HG03064 (cell line): ENCODE measurements around the gene PDXDC1.
"Not testable (repeated sequence)": the region's sequence is repeated elsewhere in the genome, so short reads cannot be mapped to it uniquely, and the experiment has no call there.

ENCODE experiments used
- ATAC-seq: cut with Tn5 transposase; IDR thresholded peaks from one replicate; pipeline ENCODE4 v1.9.1; 2021; ENCODE audit warnings: low read depth; ENCODE audit not compliant: unreplicated experiment

Gene PDXDC1

DNA sequence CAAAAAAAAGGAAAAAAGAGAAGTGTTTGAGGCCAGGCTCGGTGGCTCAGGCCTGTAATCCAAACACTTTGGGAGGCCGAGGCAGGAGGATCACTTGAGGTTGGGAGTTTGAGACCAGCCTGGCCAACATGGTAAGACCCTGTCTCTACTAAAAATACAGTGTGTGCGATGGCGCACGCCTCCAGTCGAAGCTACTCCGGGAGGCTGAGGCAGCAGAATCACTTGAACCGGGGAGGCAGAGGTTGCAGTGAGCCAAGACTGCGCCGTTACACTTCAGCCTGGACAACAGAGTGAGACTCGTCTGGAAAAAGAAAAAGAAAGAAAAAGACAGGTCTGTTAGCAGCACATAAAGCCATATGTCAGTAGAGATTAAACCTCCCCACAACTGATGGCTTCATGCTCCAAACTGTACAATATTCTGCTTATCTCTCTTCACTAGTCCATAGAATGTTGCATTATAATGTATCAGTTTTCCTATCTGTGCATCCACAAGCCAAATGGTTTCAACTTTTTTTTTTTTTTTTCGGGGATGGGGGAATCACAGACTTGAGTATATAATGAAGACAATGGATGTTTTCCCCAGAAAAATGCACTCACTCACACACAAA lies 3.1 kb upstream of the PDXDC1 start:
- ATAC-seq: not testable (repeated sequence)

DNA sequence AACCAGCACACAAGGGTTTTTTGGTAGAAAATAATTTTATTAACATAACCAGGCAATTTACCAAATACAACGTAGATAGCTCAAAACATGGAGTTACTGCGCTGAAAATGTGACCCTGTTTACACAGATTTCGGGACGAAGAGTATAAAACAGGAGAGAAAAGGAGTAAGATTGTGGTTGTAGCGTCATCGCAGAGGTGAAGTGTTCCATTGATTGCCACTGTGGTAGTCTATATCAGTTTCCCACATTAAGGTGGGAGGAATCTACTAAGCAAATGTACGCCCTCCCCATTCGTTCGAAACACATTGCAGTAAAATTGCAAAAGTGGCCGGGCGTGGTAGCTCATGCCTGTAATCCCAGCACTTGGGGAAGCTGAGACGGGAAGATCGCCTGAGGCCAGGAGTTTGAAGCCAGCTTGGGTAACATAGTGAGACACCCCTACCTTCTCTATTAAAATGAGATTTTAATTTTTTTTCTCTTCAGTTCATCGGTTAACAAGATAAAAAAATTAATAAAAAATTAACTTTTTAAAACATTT lies 972 bp upstream of the PDXDC1 start:
- ATAC-seq: not testable (repeated sequence)

GRCh38 chr16:14974331-14974655 lies 533 bp upstream of the PDXDC1 start:
- not testable (repeated sequence) for ATAC-seq

DNA sequence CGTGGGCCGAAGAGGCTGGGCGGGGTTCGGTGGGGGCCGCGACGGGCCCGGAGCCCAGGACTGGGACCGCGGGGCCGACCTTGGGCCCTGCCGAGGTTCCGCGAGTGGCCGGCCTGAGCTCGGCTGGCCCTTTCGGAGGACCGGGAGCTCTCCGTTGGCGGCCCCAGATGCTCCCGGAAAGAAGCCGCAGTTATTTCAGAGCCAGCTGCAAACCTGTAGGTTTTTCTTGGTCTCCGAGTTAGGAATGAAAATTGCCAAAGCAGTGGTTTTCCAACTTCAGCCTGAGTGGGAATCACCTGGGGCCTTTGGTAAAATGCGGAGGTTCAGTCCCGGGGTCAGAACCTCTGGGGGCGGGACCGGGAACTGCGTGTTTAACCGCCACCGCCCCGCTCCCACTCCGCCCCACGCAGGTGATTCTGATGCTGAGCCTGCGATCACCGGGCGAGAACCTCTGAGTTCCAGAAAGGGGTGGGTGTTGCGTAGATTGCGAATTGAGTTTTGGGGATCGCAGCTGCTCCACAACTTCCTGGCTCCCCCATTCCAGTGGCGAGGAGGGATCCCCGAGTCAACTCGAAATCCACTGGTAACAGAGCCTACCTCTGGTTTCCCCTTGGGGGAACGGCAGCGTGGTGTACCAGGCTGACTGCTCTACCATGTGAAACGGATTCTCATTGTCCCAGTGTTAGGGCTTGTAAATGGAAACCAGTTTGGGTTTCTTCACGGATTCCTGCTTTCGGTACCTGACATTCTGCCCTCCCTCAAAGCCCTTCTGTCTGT lies 780 bp downstream of the PDXDC1 start:
- ATAC-seq: peak; percentile 9

DNA sequence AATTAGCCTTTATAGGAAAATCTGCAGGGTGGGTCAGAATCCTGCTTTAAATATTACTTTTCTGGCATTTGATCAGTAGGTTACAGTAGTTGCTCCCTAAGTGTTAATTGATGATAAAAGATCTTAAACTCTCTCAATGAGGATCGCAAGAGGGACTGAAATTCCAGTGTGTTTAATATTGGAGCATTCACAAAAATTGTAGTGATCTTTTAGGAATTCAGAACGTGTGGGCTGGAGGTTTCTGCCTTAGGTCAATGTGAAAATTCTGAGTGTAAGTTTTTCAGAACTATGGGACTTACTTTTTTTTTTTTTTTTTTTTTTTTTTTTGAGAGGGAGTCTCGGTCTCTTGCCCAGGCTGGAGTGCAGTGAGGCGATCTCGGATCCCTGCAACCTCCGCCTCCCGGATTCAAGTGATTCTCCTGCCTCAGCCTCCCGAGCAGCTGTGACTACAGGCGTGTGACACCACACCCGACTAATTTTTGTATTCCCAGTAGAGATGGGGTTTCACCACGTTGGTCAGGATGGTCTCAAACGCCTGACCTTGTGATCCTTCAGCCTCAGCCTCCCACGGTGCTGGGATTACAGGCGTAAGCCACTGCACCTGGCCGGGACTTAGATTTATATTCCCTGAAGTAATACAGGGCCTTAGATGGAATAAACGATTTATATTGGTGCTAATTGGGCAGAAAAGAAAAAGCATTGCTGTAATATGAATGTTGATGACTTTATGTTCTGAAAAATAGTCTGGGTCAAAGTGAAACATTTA lies 2.3 kb downstream of the PDXDC1 start:
- not testable (repeated sequence) for ATAC-seq

- ATAC-seq: not testable (repeated sequence)
These were observed 3.5 kb downstream of the PDXDC1 start for GRCh38 chr16:14978281-14978680.

GRCh38 chr16:14978908-14979307 lies 4.1 kb downstream of the PDXDC1 start:
- ATAC-seq: not testable (repeated sequence)

GRCh38 chr16:14981234-14981633 lies 6.4 kb downstream of the PDXDC1 start:
- not testable (repeated sequence) for ATAC-seq

GRCh38 chr16:14982521-14982920 lies 7.7 kb downstream of the PDXDC1 start:
- not testable (repeated sequence) for ATAC-seq

GRCh38 chr16:14988092-14988491 lies 13.3 kb downstream of the PDXDC1 start:
- ATAC-seq: not testable (repeated sequence)

DNA sequence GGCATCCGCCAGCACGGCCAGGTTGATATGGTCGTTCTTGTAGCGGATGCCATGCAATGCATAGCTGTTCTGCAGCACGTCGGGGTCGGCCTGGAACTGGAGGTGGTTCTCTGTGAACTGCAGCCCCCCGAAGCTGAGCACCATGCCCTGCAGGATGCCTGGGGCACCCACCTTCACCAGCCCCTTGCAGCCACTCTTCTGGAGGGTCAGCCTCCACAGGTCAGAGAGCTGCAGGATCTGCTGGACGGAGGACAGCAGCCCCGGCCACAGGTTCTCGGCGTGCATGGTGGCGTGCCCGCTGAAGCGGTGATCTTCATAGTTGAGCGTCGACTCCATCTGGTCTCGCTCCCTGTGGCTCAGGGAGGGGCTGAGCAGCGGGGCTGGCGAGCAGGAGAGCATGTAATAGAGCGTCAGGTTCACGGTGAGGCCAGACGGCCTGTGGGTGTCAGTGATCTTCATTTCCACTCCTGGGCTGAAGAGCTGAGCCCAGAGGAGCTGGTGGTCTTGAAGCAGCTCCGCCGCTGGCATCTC lies 13.9 kb downstream of the PDXDC1 start:
- ATAC-seq: not testable (repeated sequence)

DNA sequence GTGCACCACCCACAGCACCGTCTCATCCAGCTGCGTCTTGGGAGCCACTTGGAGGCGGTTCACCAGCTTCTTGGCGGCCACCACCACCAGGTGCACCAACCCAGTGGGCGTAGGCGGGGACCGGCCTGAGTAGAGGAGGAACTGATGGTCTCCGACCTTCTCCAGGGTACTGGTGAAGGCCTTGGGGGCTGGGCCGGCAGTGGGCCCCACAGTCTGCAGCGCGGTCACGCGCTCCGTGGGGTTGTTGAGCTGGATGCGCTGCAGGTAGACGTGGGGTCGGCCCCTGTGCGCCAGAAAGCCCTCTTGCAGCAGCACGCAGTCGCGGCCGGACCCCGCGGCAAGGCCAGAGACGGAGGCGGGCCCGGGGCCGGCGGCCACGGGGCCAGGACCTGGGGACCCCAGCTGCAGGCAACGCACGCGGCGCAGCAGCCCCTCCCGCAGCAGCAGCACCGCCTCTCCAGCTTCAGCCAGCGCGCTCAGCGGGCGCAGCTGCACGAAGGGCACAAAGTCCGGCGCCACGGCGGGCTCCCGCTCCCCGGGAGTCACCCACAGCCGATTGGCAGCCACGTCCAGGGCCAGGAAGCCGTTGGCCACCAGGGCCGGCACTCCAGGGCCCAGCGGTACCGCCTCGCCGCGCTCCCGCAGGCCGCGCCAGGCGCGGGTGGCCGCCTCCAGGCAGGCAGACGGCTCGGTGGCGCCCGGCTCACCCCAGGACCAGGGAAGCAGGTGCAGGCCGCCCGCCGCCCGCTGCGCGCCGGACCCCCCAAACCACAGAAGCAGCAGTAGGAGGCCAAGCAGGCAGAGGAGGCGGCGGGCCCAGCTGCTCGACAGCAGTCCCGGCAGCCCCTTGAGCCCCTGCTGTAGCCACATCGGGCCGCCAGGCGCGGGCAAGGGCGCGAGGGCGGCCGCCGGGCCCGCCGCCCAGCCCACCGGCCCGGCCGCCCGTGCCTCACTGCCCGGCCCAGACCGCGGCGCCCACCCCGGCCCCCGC lies 14.8 kb downstream of the PDXDC1 start:
- not testable (repeated sequence) for ATAC-seq

- ATAC-seq: not testable (repeated sequence)
These were observed 18.7 kb downstream of the PDXDC1 start for GRCh38 chr16:14993277-14994151.

DNA sequence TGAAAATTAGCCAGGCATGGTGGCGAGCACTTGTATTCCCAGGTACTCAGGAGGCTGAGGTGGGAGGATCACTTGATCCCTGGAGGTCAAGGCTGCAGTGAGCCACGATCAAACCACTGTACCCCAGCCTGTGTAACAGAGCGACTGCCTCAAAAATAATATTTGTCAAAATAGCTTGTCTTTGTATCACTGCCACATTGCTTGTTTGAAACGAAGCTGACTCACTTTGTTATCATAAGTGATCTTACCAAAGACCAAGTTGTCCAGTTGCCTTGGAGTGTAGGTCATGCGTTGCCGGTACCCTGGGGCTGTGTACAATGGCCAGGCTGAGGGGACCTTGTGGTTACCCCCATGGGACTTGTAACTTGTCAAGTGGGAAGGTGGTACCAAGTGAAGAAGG lies 21.9 kb downstream of the PDXDC1 start:
- ATAC-seq: not testable (repeated sequence)

DNA sequence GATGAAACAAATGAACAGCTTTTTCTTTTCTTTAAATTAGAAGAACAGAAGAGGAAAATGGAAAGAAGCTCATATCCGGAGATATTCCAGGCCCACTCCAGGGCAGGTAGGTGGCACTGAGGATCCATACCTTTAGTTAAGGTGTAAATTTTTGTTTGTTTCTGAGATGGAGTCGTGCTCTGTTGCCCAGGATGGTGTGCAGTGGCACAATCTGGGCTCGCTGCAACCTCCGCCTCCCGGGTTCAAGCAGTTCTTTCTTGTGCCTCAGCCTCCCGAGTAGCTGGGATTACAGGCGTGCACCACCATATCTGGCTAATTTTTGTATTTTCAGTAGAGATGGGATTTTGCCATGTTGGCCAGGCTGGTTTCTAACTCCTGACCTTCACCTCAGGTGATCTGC lies 23.5 kb downstream of the PDXDC1 start:
- ATAC-seq: not testable (repeated sequence)

GRCh38 chr16:14999845-15000244 lies 25.0 kb downstream of the PDXDC1 start:
- not testable (repeated sequence) for ATAC-seq

GRCh38 chr16:15002448-15002847 lies 27.6 kb downstream of the PDXDC1 start:
- ATAC-seq: not testable (repeated sequence)

- ATAC-seq: not testable (repeated sequence)
These were observed 30.7 kb downstream of the PDXDC1 start for GRCh38 chr16:15005357-15006132.
